Thoracic aorta (tissue), 2 donors: ENCODE data around the gene GJC3. TPM values are rescaled to one million over a fixed set of nuclear protein-coding genes. Genes with fewer than 3 reads are reported as not detected.
"Not testable (repeated sequence)": the region's sequence is repeated elsewhere in the genome, so short reads cannot be mapped to it uniquely, and the experiment has no call there.

Experiments used
- ATAC-seq: fragments of 150-250 bp; one replicate; pipeline ENCODE4 v1.8.0; 2017; ENCODE audit warnings: low read depth; ENCODE audit not compliant: insufficient number of reproducible peaks, low FRiP score
- DNase-seq: peaks from one replicate; pipeline ENCODE4 v3.0.0-alpha.2; 2020; ENCODE audit warnings: low spot score
- H3K27ac ChIP-seq, 2 donors: fragments of 200-600 bp; sonication (generic); 1 replicate in 1 of 2; 2 replicates in 1 of 2; pipeline ENCODE4 v1.5.1; 2016; ENCODE audit warnings: mild to moderate bottlenecking in 2 of 2, moderate library complexity in 2 of 2
- H3K27me3 ChIP-seq: fragments of 200-600 bp; sonication (generic); replicated peaks from 2 replicates; pipeline ENCODE4 v1.6.0; 2016; ENCODE audit warnings: mild to moderate bottlenecking; ENCODE audit not compliant: insufficient read depth
- H3K36me3 ChIP-seq: fragments of 200-600 bp; sonication (generic); one replicate; pipeline ENCODE4 v1.5.1; 2016
- H3K4me1 ChIP-seq, 2 donors: fragments of 200-600 bp; sonication (generic); 1 replicate in 1 of 2; 2 replicates in 1 of 2; pipeline versions ENCODE4 v1.5.1 to v1.6.0; 2016; ENCODE audit warnings: low read depth in 2 of 2, mild to moderate bottlenecking in 1 of 2; ENCODE audit not compliant: control insufficient read depth in 1 of 2
- H3K4me3 ChIP-seq: fragments of 200-600 bp; sonication (generic); 2 replicates; pipeline ENCODE4 v1.5.1; 2016; ENCODE audit warnings: mild to moderate bottlenecking
- H3K9me3 ChIP-seq: fragments of 200-600 bp; sonication (generic); 2 replicates; pipeline ENCODE4 v1.5.1; 2016
- total RNA-seq, 2 donors: library from RNA; depleted of rRNA; stranded (reverse); fragments of >200 nt; gene quantifications; one replicate each; pipeline versions ENCODE4 v1.1.0 to v1.2.3, GENCODE V29; 2016
- TF ChIP-seq, protein P1 (sequence below): fragments of 200-600 bp; sonication (generic); IDR thresholded peaks from one replicate; pipeline ENCODE4 v1.5.1; 2019; ENCODE audit warnings: antibody characterized with exemption

GJC3 gene, protein sequence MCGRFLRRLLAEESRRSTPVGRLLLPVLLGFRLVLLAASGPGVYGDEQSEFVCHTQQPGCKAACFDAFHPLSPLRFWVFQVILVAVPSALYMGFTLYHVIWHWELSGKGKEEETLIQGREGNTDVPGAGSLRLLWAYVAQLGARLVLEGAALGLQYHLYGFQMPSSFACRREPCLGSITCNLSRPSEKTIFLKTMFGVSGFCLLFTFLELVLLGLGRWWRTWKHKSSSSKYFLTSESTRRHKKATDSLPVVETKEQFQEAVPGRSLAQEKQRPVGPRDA
- total RNA-seq: 1 to 10 TPM in 1 of 2 donors, not detected in 1; 2.6 TPM

- Histone ChIP-seq H3K4me1 (no peaks in the 10 kb centered on the region), H3K27me3 (no peaks in the 10 kb centered on the region), H3K36me3 (no peaks in the 10 kb centered on the region), H3K27ac (no peak within 1 kb of the TSS), H3K4me3 (peak within 1 kb of the TSS; percentile 44), H3K9me3 (no peaks in the 10 kb centered on the region)
- DNase-seq: no peak
- no peak for ATAC-seq
- TF ChIP-seq, protein P1, sequence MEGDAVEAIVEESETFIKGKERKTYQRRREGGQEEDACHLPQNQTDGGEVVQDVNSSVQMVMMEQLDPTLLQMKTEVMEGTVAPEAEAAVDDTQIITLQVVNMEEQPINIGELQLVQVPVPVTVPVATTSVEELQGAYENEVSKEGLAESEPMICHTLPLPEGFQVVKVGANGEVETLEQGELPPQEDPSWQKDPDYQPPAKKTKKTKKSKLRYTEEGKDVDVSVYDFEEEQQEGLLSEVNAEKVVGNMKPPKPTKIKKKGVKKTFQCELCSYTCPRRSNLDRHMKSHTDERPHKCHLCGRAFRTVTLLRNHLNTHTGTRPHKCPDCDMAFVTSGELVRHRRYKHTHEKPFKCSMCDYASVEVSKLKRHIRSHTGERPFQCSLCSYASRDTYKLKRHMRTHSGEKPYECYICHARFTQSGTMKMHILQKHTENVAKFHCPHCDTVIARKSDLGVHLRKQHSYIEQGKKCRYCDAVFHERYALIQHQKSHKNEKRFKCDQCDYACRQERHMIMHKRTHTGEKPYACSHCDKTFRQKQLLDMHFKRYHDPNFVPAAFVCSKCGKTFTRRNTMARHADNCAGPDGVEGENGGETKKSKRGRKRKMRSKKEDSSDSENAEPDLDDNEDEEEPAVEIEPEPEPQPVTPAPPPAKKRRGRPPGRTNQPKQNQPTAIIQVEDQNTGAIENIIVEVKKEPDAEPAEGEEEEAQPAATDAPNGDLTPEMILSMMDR: no peak
Observed at GRCh38 chr7:99928994-99929729, at the start of gene GJC3. TSS of gene GJC3 (minus strand) at chr7:99929620. CDS start at chr7:99929620, 0 bp downstream.

GRCh38 chr7:99976626-99977025 lies 47.2 kb upstream of the GJC3 start:
- Histone ChIP-seq H3K4me3 (no peak overlapping the region), H3K9me3 (no peaks in the 10 kb centered on the region), H3K36me3 (no peaks in the 10 kb centered on the region), H3K27ac (no peak overlapping the region), H3K27me3 (no peaks in the 10 kb centered on the region), H3K4me1 (no peaks in the 10 kb centered on the region)
- DNase-seq: no peak
- TF ChIP-seq, protein P1: no peak
- no peak for ATAC-seq

- H3K36me3 ChIP-seq: no peaks in the 10 kb centered on the region
- H3K9me3 ChIP-seq: no peaks in the 10 kb centered on the region
- H3K27ac ChIP-seq: no peak within 1 kb of the TSS
- DNase-seq: no peak
- TF ChIP-seq, protein P1: no peak
- no peak for ATAC-seq
- no peaks in the 10 kb centered on the region for H3K27me3 ChIP-seq
- no peak within 1 kb of the TSS for H3K4me3 ChIP-seq
- H3K4me1 ChIP-seq: no peaks in the 10 kb centered on the region
Observed at GRCh38 chr7:99975782-99976521, 46.5 kb upstream of the GJC3 start, which contains the start of gene AZGP1. TSS of gene AZGP1 (minus strand) at chr7:99976031. CDS start at chr7:99976020, 11 bp downstream.

GRCh38 chr7:99974681-99975080 lies 45.3 kb upstream of the GJC3 start:
- Histone ChIP-seq H3K4me3 (no peak overlapping the region), H3K27ac (no peak overlapping the region), H3K9me3 (no peaks in the 10 kb centered on the region), H3K36me3 (no peaks in the 10 kb centered on the region), H3K27me3 (no peaks in the 10 kb centered on the region), H3K4me1 (no peaks in the 10 kb centered on the region)
- no peak for DNase-seq
- TF ChIP-seq, protein P1: no peak
- no peak for ATAC-seq

DNA sequence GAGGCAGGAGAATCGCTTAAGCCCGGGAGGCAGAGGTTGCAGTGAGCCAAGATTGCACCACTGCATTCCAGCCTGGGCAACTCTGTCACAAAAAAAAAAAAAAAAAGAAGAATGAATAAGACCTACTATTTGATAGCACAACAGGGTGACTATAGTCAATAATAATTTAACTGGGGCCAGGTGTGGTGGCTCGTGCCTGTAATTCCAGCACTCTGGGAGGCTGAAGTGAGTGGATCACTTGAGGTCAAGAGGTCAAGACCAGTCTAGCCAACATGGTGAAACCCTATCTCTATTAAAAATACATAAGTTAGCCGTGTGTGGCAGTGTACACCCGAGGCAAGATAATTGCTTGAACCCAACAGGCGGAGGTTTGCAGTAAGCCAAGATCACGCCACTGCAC lies 44.4 kb upstream of the GJC3 start:
- not testable (repeated sequence) for H3K4me3 ChIP-seq, H3K4me1 ChIP-seq, H3K27ac ChIP-seq, H3K9me3 ChIP-seq, DNase-seq, H3K27me3 ChIP-seq, ATAC-seq, H3K36me3 ChIP-seq
